SK-N-SH treated with all-trans-retinoic acid at 6 μM for 48 hours (cell line): ENCODE results near the gene SH3D19.

Experiments
- ATAC-seq: fragments of 200-7000 bp; cut with Tn5 transposase; 3 replicates; pipeline ENCODE4 v1.9.1; 2020; ENCODE audit warnings: mild to moderate bottlenecking, moderate library complexity
- ARNTL ChIP-seq: fragments of 450-650 bp; formaldehyde crosslinking; IDR thresholded peaks from 2 replicates; pipeline ENCODE4 v1.5.0; 2020; ENCODE audit warnings: low read depth, mild to moderate bottlenecking, moderate library complexity, borderline replicate concordance
- BACH2 ChIP-seq: fragments of 250-450 bp; sonication (Bioruptor Pico); IDR thresholded peaks from 2 replicates; pipeline ENCODE4 v1.9.0; 2021; ENCODE audit warnings: mild to moderate bottlenecking, borderline replicate concordance
- CREB5 ChIP-seq: fragments of 250-450 bp; sonication (Bioruptor Pico); IDR thresholded peaks from 2 replicates; pipeline ENCODE4 v1.5.1; 2020; ENCODE audit warnings: low read depth, mild to moderate bottlenecking, moderate library complexity
- CSDC2 ChIP-seq: fragments of 250-450 bp; sonication (Bioruptor Pico); IDR thresholded peaks from 2 replicates; pipeline ENCODE4 v1.5.0; 2020; ENCODE audit warnings: mild to moderate bottlenecking, moderate library complexity
- CSRNP3 ChIP-seq: fragments of 250-450 bp; sonication (Bioruptor Pico); IDR thresholded peaks from 2 replicates; pipeline ENCODE4 v1.5.1; 2021; ENCODE audit warnings: mild to moderate bottlenecking, moderate library complexity
- ESRRG ChIP-seq: fragments of 250-450 bp; sonication (Bioruptor Pico); IDR thresholded peaks from 2 replicates; pipeline ENCODE4 v1.6.1; 2021; ENCODE audit warnings: mild to moderate bottlenecking
- ISL1 ChIP-seq: fragments of 250-450 bp; sonication (Bioruptor Pico); IDR thresholded peaks from 2 replicates; pipeline ENCODE4 v2.1.2; 2022; ENCODE audit warnings: mild to moderate bottlenecking, moderate library complexity
- PATZ1 ChIP-seq: fragments of 250-450 bp; sonication (Bioruptor Pico); IDR thresholded peaks from 2 replicates; pipeline ENCODE4 v1.8.0; 2020; ENCODE audit warnings: mild to moderate bottlenecking, moderate library complexity, borderline replicate concordance
- POU6F1 ChIP-seq: fragments of 250-450 bp; sonication (Bioruptor Pico); IDR thresholded peaks from 2 replicates; pipeline ENCODE4 v1.8.0; 2021; ENCODE audit warnings: low read depth, mild to moderate bottlenecking, moderate library complexity, borderline replicate concordance
- PPARA ChIP-seq: fragments of 250-450 bp; sonication (Bioruptor Pico); IDR thresholded peaks from 2 replicates; pipeline ENCODE4 v1.5.0; 2020; ENCODE audit warnings: mild to moderate bottlenecking, borderline replicate concordance
- SNAI2 ChIP-seq: fragments of 250-450 bp; sonication (Bioruptor Pico); IDR thresholded peaks from 2 replicates; pipeline ENCODE4 v1.5.0; 2020; ENCODE audit warnings: mild to moderate bottlenecking, moderate library complexity
- TCF4 ChIP-seq: fragments of 250-450 bp; sonication (Bioruptor Pico); IDR thresholded peaks from 2 replicates; pipeline ENCODE4 v1.8.0; 2021; ENCODE audit warnings: mild to moderate bottlenecking, moderate library complexity, borderline replicate concordance
- TOX ChIP-seq: fragments of 250-450 bp; sonication (Bioruptor Pico); IDR thresholded peaks from 2 replicates; pipeline ENCODE4 v1.8.0; 2021; ENCODE audit warnings: mild to moderate bottlenecking, moderate library complexity, borderline replicate concordance
- ZC3H10 ChIP-seq: fragments of 250-450 bp; sonication (Bioruptor Pico); IDR thresholded peaks from 2 replicates; pipeline ENCODE4 v1.5.1; 2021; ENCODE audit warnings: mild to moderate bottlenecking, moderate library complexity
- ZFP30 ChIP-seq: fragments of 450-650 bp; formaldehyde crosslinking; IDR thresholded peaks from 2 replicates; pipeline ENCODE4 v1.5.0; 2022; ENCODE audit warnings: mild to moderate bottlenecking, moderate library complexity
- ZNF565 ChIP-seq: fragments of 450-650 bp; formaldehyde crosslinking; conservative IDR thresholded peaks from 2 replicates; pipeline ENCODE4 v1.5.0; 2020; ENCODE audit warnings: low read depth, mild to moderate bottlenecking, moderate library complexity
- ZNF70 ChIP-seq: fragments of 450-650 bp; formaldehyde crosslinking; IDR thresholded peaks from 2 replicates; pipeline ENCODE4 v1.5.0; 2020; ENCODE audit warnings: mild to moderate bottlenecking, moderate library complexity
- ZNF8 ChIP-seq: fragments of 450-650 bp; formaldehyde crosslinking; IDR thresholded peaks from 2 replicates; pipeline ENCODE4 v1.5.0; 2020; ENCODE audit warnings: mild to moderate bottlenecking, moderate library complexity
- TF ChIP-seq, protein P1 (sequence below): fragments of 250-450 bp; sonication (Bioruptor Pico); IDR thresholded peaks from 2 replicates; pipeline ENCODE4 v1.5.0; 2020; ENCODE audit warnings: mild to moderate bottlenecking, moderate library complexity

Gene SH3D19

DNA sequence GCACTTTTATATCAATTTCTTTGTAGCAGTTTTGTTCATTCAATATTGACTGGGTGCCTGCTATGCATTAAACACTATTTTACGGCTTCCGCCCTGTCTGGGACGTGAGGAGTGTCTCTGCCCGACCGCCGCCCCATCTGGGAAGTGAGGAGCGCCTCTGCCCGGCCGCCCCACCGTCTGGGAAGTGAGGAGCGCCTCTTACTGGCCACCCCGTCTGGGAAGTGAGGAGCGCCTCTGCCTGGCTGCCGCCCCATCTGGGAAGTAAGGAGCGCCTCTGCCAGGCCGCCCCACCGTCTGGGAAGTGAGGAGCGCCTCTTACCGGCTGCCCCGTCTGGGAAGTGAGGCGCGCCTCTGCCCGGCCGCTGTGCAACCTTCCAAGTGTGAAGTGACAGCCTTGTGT lies 157.8 kb downstream of the SH3D19 start (continued):
- no peak for TF ChIP-seq CREB5 (CRISPR knock-in tag)
- no peak for TF ChIP-seq POU6F1 (CRISPR knock-in tag)
- TF ChIP-seq, all 23 proteins: peak for 0

DNA sequence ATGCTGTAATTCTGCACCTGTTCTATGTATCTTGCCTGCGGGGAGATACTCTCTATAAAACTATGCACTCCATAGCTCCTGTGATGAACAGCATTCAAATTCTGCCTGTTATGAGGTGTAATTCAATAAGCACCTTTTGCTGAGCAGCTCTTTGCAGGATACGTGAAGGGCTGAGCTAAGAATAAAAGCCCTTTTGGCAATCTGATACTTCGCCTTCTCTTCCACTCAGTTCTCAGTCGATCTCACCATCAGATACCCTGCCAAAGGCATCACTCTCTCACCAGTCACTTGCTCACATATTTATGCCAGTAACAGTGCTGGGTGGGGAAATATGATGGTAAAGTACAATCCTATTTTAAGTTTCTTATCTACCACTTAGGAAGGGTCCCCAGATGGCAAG lies 158.8 kb downstream of the SH3D19 start:
- ATAC-seq = no peak

GRCh38 chr4:151165205-151166000 lies 160.0 kb downstream of the SH3D19 start:
- ATAC-seq = no peak
- TF ChIP-seq CREB5 (CRISPR knock-in tag) (no peak), ZNF8 (CRISPR knock-in tag) (no peak), ARNTL (no peak), ESRRG (no peak), PATZ1 (CRISPR knock-in tag) (no peak), BACH2 (CRISPR knock-in tag) (no peak), ZFP30 (CRISPR knock-in tag) (no peak)
- TF ChIP-seq, protein P1, sequence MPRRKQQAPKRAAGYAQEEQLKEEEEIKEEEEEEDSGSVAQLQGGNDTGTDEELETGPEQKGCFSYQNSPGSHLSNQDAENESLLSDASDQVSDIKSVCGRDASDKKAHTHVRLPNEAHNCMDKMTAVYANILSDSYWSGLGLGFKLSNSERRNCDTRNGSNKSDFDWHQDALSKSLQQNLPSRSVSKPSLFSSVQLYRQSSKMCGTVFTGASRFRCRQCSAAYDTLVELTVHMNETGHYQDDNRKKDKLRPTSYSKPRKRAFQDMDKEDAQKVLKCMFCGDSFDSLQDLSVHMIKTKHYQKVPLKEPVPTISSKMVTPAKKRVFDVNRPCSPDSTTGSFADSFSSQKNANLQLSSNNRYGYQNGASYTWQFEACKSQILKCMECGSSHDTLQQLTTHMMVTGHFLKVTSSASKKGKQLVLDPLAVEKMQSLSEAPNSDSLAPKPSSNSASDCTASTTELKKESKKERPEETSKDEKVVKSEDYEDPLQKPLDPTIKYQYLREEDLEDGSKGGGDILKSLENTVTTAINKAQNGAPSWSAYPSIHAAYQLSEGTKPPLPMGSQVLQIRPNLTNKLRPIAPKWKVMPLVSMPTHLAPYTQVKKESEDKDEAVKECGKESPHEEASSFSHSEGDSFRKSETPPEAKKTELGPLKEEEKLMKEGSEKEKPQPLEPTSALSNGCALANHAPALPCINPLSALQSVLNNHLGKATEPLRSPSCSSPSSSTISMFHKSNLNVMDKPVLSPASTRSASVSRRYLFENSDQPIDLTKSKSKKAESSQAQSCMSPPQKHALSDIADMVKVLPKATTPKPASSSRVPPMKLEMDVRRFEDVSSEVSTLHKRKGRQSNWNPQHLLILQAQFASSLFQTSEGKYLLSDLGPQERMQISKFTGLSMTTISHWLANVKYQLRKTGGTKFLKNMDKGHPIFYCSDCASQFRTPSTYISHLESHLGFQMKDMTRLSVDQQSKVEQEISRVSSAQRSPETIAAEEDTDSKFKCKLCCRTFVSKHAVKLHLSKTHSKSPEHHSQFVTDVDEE (CRISPR knock-in tag) = no peak

More for the DNA sequence above, 158.8 kb downstream of the SH3D19 start:
- TF ChIP-seq BACH2 (CRISPR knock-in tag) (no peak), PPARA (CRISPR knock-in tag) (no peak), ZC3H10 (CRISPR knock-in tag) (no peak), CSRNP3 (no peak), ZNF8 (CRISPR knock-in tag) (no peak), TCF4 (no peak), ZNF70 (CRISPR knock-in tag) (no peak), TOX (CRISPR knock-in tag) (no peak), ISL1 (CRISPR knock-in tag) (no peak), CSDC2 (no peak), ZNF565 (CRISPR knock-in tag) (no peak), ESRRG (no peak), ZFP30 (CRISPR knock-in tag) (no peak), CREB5 (CRISPR knock-in tag) (no peak), SNAI2 (CRISPR knock-in tag) (no peak)
- TF ChIP-seq, protein P1 (CRISPR knock-in tag) = no peak
